Transverse colon (tissue), 4 donors: ENCODE data around the gene PXDC1. TPM values are rescaled to one million over a fixed set of nuclear protein-coding genes. Genes with fewer than 3 reads are reported as not detected.
A peak's percentile ranks its signal among the peaks of the same experiment; 100 is the strongest.
"Not testable (repeated sequence)": the region's sequence is repeated elsewhere in the genome, so short reads cannot be mapped to it uniquely, and the experiment has no call there.

ENCODE experiments used
- DNase-seq: peaks from one replicate; pipeline ENCODE4 v3.0.0-alpha.2; 2019
- H3K27ac ChIP-seq, 4 donors: fragments of 200-600 bp; sonication (generic); 2 replicates each; pipeline ENCODE4 v1.5.1; 2016 to 2018; ENCODE audit warnings: inconsistent platforms in 4 of 4
- H3K27me3 ChIP-seq: fragments of 200-600 bp; sonication (generic); 2 replicates; pipeline ENCODE4 v1.5.1; 2017; ENCODE audit warnings: inconsistent platforms
- H3K36me3 ChIP-seq, 4 donors: fragments of 200-600 bp; sonication (generic); 2 replicates each; pipeline ENCODE4 v1.5.1; 2017 to 2019; ENCODE audit warnings: inconsistent platforms in 4 of 4
- H3K4me1 ChIP-seq, 4 donors: fragments of 200-600 bp; sonication (generic); 2 replicates each; pipeline ENCODE4 v1.5.1; 2017 to 2020; ENCODE audit warnings: inconsistent platforms in 4 of 4
- H3K4me3 ChIP-seq, 4 donors: fragments of 200-600 bp; sonication (generic); 1 replicate in 1 of 4; 2 replicates in 3 of 4; pipeline versions ENCODE4 v1.5.1 to v1.6.1; 2017 to 2019; ENCODE audit warnings: inconsistent platforms in 4 of 4
- H3K9me3 ChIP-seq, 2 donors: fragments of 200-600 bp; sonication (generic); 2 replicates each; pipeline ENCODE4 v1.5.1; 2017 to 2019; ENCODE audit warnings: inconsistent platforms in 2 of 2
- CTCF ChIP-seq, 5 experiments: fragments of 200-600 bp in 3 of 5; fragments of 450-650 bp in 2 of 5; sonication (generic) in 3 of 5; IDR thresholded peaks; 1 replicate in 2 of 5; 2 replicates in 3 of 5; pipeline ENCODE4 v1.5.1; 2016 to 2017; ENCODE audit warnings: antibody characterized with exemption in 5 of 5, inconsistent platforms in 3 of 5, mild to moderate bottlenecking in 2 of 5, moderate library complexity in 1 of 5
- EP300 ChIP-seq: sonication (generic); formaldehyde crosslinking; IDR thresholded peaks from one replicate; pipeline ENCODE4 v1.6.1; 2017; ENCODE audit warnings: antibody characterized with exemption, low read depth
- POLR2A ChIP-seq: fragments of 450-650 bp; IDR thresholded peaks from one replicate; pipeline ENCODE4 v1.6.1; 2016; ENCODE audit warnings: antibody characterized with exemption, mild to moderate bottlenecking, moderate library complexity
- POLR2AphosphoS5 ChIP-seq, 3 donors: sonication (generic); formaldehyde crosslinking; IDR thresholded peaks; one replicate each; pipeline ENCODE4 v1.6.1; 2016; ENCODE audit warnings: antibody characterized with exemption in 3 of 3
- WGBS, 2 donors: methylation state at CpG; one replicate each; pipeline ENCODE4 v1.1.5; 2018; ENCODE audit warnings: low coverage in 1 of 2; 5-methylcytosine and 5-hydroxymethylcytosine counted together
- in situ Hi-C, 4 donors: fragments of 200-750 bp; cut with MboI; loops; one replicate each; pipeline versions ENCODE4 v1.15.0 to v1.15.1; 2017; ENCODE audit warnings: low sequenced_read_pairs in 3 of 4, low pct_ligation_motif_present in 1 of 4, low pct_unique_long_range_greater_than_20kb in 1 of 4
- intact Hi-C: fragments of 100-400 bp; cut with DNase I; formaldehyde crosslinking; loops from one replicate; pipeline ENCODE4 v1.15.1; 2023; ENCODE audit warnings: low total_unique reads
- total RNA-seq, 4 donors: library from RNA; depleted of rRNA; stranded (reverse); fragments of >200 nt; gene quantifications; one replicate each; pipeline ENCODE4 v1.1.0, GENCODE V29; 2016

Gene PXDC1
- total RNA-seq, 4 donors from 2014 or later, result 14.6 to 85.4 (median 44.3) TPM

- Histone ChIP-seq H3K4me1 (peaks cover 0 to 8% (median 4%) of the 10 kb centered on the region in 4 donors), H3K27me3 (no peaks in the 10 kb centered on the region), H3K27ac (peak overlapping the region in 1 of 4 donors; percentile 5), H3K4me3 (no peak overlapping the region), H3K9me3 (no peaks in the 10 kb centered on the region), H3K36me3 (no peaks in the 10 kb centered on the region)
- in situ Hi-C loops (no loop called here), intact Hi-C loops (no loop called here)
- DNase-seq, result no peak
- TF ChIP-seq POLR2A (no peak), CTCF (IDR thresholded peaks at IDR 0.05) (no peak), EP300 (no peak), POLR2AphosphoS5 (IDR thresholded peaks at IDR 0.05) (no peak)
- 73 to 76% methylated on average over 8 to 11 of the region's 11 CpGs for WGBS, 2 donors
Observed at GRCh38 chr6:3721810-3722621, 29.5 kb downstream of the PXDC1 start.

DNA sequence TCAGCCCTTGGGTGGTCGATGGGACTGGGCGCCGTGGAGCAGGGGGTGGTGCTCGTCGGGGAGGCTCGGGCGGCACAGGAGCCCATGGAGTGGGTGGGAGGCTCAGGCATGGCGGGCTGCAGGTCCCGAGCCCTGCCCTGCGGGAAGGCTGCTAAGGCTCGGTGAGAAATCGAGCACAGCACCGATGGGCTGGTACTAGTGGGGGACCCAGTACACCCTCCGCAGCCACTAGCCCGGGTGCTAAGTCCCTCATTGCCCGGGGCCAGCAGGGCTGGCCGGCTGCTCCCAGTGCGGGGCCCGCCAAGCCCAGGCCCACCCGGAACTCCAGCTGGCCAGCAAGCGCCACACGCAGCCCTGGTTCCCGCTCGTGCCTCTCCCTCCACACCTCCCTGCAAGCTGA, 30.7 kb downstream of the PXDC1 start:
- intact Hi-C loops, result loop anchor here (1.0 kb wide), 1 partner anchor 38 kb away; no protein-coding TSS in a partner anchor
- 95% methylated on average over 23 of the region's 24 CpGs; no CpG with 5 or more reads in 1 of the 2 donors for WGBS, 2 donors

GRCh38 chr6:3719462-3720308, 31.8 kb downstream of the PXDC1 start:
- Histone ChIP-seq H3K9me3 (no peaks in the 10 kb centered on the region), H3K4me3 (no peak overlapping the region), H3K36me3 (no peaks in the 10 kb centered on the region), H3K4me1 (peaks cover 0 to 8% (median 4%) of the 10 kb centered on the region in 4 donors), H3K27ac (no peak overlapping the region), H3K27me3 (no peaks in the 10 kb centered on the region)
- intact Hi-C loops, result loop anchor here (1.0 kb wide), 1 partner anchor 37 kb away; no protein-coding TSS in a partner anchor
- in situ Hi-C loops, result no loop called here
- TF ChIP-seq CTCF (IDR thresholded peaks at IDR 0.05), result no peak
- no peak for TF ChIP-seq POLR2A
- no peak for TF ChIP-seq POLR2AphosphoS5 (IDR thresholded peaks at IDR 0.05)
- TF ChIP-seq EP300, result no peak
- 30 to 77% methylated on average over 2 to 22 of the region's 22 CpGs for WGBS, 2 donors
- no peak for DNase-seq

More for the DNA sequence above, 30.7 kb downstream of the PXDC1 start:
- H3K9me3 ChIP-seq, H3K36me3 ChIP-seq, H3K4me3 ChIP-seq, H3K27me3 ChIP-seq, H3K4me1 ChIP-seq, in situ Hi-C loops, DNase-seq, H3K27ac ChIP-seq: not testable (repeated sequence)

DNA sequence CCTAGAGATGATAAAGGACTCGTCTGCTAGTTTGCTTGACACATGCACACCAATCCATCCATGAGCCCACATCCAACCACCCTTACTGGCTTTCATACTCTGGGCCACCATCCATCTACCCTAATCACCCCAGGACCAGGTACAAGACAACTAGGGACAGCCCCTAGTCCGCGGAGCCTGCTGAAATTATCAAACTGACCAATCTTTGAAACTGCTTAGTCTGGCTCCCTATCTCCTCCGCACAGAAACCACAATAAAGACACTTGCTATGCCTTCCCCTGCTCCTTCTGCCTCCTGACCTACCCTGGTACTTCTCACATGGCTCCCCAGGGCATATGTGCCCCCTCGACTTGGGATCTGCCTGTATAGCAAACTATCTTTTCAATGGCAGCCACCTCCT, 33.1 kb downstream of the PXDC1 start:
- intact Hi-C loops, result no loop called here
- WGBS, 2 donors, result 81 to 89% methylated on average over 2 to 5 of the region's 5 CpGs

More for the DNA sequence above, 33.1 kb downstream of the PXDC1 start:
- H3K4me1 ChIP-seq, result peaks cover 0 to 8% (median 4%) of the 10 kb centered on the region in 4 donors
- in situ Hi-C loops, result no loop called here
- no peaks in the 10 kb centered on the region for H3K27me3 ChIP-seq
- no peak overlapping the region for H3K4me3 ChIP-seq
- no peak overlapping the region for H3K27ac ChIP-seq
- DNase-seq, result no peak
- no peaks in the 10 kb centered on the region for H3K36me3 ChIP-seq
- TF ChIP-seq EP300, result no peak
- TF ChIP-seq POLR2A, result no peak
- no peak for TF ChIP-seq POLR2AphosphoS5 (IDR thresholded peaks at IDR 0.05)
- TF ChIP-seq CTCF (IDR thresholded peaks at IDR 0.05), result no peak
- no peaks in the 10 kb centered on the region for H3K9me3 ChIP-seq
